ENCODE measurements around the gene ARX. TPM values are rescaled to one million over a fixed set of nuclear protein-coding genes. Genes with fewer than 3 reads are reported as not detected.

The ARX gene
- total RNA-seq, 1 experiment from 2014 or later = 0.24 TPM

GRCh38 chrX:25001808-25002660 is 13.7 kb downstream of the ARX start:
- H3K56ac ChIP-seq (ENCODE audit: insufficient read length, low read depth, low read length) = no peak overlapping the region
- no peak overlapping the region for H2BK5ac ChIP-seq (ENCODE audit: insufficient read length, low read length)
- no peak overlapping the region for H3K9ac ChIP-seq (ENCODE audit: extremely low read depth, insufficient read length, low read length)
- H2BK12ac ChIP-seq (ENCODE audit: insufficient read length, low read depth, low read length) = no peak overlapping the region
- H2BK120ac ChIP-seq (ENCODE audit: low read depth, low read length, poor library complexity, severe bottlenecking) = no peak overlapping the region
- no peaks in the 10 kb centered on the region for H3K9me3 ChIP-seq (ENCODE audit: control insufficient read depth, low read depth, low read length)
- H4K8ac ChIP-seq (replicated peaks; ENCODE audit: insufficient read length, low read depth, low read length) = no peak overlapping the region
- H4K5ac ChIP-seq (ENCODE audit: insufficient read length, low read depth, low read length) = no peak overlapping the region
- no peaks in the 10 kb centered on the region for H3K79me1 ChIP-seq (ENCODE audit: insufficient read depth, low read depth, low read length, poor library complexity, severe bottlenecking)
- Mint-ChIP-seq H3K36me3 (ENCODE audit: insufficient read depth in 1 of 3, low read depth in 3 of 3) (peaks cover 0 to 6% (median 6%) of the 10 kb centered on the region in 3 experiments; a peak in 4 of 7 replicates), H3K27ac (no peak overlapping the region), H3K4me1 (peaks cover 68 to 78% of the 10 kb centered on the region in 2 experiments), H3K27me3 (ENCODE audit: low read depth) (peaks cover 97% of the 10 kb centered on the region), H3K9me3 (peaks cover 2 to 4% of the 10 kb centered on the region in 2 experiments; a peak in 3 of 5 replicates), H3K4me3 (peak overlapping the region; percentile 40 to 74)
- no peak overlapping the region for H3K23ac ChIP-seq (ENCODE audit: insufficient read length, low read depth, low read length)
- no peak overlapping the region for H2AK5ac ChIP-seq (ENCODE audit: insufficient read length, low read length)
- DNase-seq = no peak
- H3K23me2 ChIP-seq (ENCODE audit: insufficient read length, low read depth, low read length, poor library complexity, severe bottlenecking) = peaks cover 22% of the 10 kb centered on the region
- H3T11ph ChIP-seq (ENCODE audit: low read length) = no peak overlapping the region
- no peaks in the 10 kb centered on the region for H4K20me1 ChIP-seq (ENCODE audit: control insufficient read depth, insufficient read depth, insufficient read length)
- no peak overlapping the region for H3K14ac ChIP-seq (ENCODE audit: insufficient read depth, low read length)
- H3K4me2 ChIP-seq (ENCODE audit: insufficient read depth, insufficient read length, low read length) = peak overlapping the region; percentile 96
- H4K91ac ChIP-seq (ENCODE audit: insufficient read length, low read depth, low read length) = no peak overlapping the region
- no peak overlapping the region for H3K27ac ChIP-seq (ENCODE audit: insufficient read length, low read depth, low read length)
- no peak for TF ChIP-seq CTCF (conservative IDR thresholded peaks at IDR 0.05)
- no peak overlapping the region for H2BK15ac ChIP-seq (ENCODE audit: low read depth, low read length)
- no peak overlapping the region for H2BK20ac ChIP-seq (ENCODE audit: low read depth, low read length, poor library complexity, severe bottlenecking)
- H3K4ac ChIP-seq (ENCODE audit: low read depth, low read length) = no peak overlapping the region
- H3K4me1 ChIP-seq (ENCODE audit: insufficient read depth, low read length) = 0 out of 2 replicates have a peak, but pooled peaks cover 2% of the 10 kb centered on the region
- H3K79me2 ChIP-seq (ENCODE audit: insufficient read depth, low read length) = no peaks in the 10 kb centered on the region
- no peak overlapping the region for H3K18ac ChIP-seq (ENCODE audit: insufficient read length, low read depth, low read length)
- H3K27me3 ChIP-seq (ENCODE audit: insufficient read depth, low read length) = peaks cover 58% of the 10 kb centered on the region
- no CpG with 5 or more reads among the region's 65 CpGs for WGBS (ENCODE audit: extremely low coverage, insufficient read length, low lambda C conversion rate)
- H2AFZ ChIP-seq (ENCODE audit: low read length) = no peak overlapping the region
